ENCODE data around the gene NR1I2.

GRCh38 chr3:119762876-119763275 is 19.0 kb upstream of the NR1I2 start:
- TF ChIP-seq, protein P1, sequence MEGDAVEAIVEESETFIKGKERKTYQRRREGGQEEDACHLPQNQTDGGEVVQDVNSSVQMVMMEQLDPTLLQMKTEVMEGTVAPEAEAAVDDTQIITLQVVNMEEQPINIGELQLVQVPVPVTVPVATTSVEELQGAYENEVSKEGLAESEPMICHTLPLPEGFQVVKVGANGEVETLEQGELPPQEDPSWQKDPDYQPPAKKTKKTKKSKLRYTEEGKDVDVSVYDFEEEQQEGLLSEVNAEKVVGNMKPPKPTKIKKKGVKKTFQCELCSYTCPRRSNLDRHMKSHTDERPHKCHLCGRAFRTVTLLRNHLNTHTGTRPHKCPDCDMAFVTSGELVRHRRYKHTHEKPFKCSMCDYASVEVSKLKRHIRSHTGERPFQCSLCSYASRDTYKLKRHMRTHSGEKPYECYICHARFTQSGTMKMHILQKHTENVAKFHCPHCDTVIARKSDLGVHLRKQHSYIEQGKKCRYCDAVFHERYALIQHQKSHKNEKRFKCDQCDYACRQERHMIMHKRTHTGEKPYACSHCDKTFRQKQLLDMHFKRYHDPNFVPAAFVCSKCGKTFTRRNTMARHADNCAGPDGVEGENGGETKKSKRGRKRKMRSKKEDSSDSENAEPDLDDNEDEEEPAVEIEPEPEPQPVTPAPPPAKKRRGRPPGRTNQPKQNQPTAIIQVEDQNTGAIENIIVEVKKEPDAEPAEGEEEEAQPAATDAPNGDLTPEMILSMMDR (IDR thresholded peaks at IDR 0.05; ENCODE audit: poor library complexity, severe bottlenecking): no peak
- TF ChIP-seq EP300 (conservative IDR thresholded peaks at IDR 0.05; ENCODE audit: poor library complexity, severe bottlenecking) (no peak), EZH2 (IDR thresholded peaks at IDR 0.05; ENCODE audit: borderline replicate concordance, insufficient read depth, low read length, poor library complexity, severe bottlenecking) (no peak), MXI1 (conservative IDR thresholded peaks at IDR 0.05; ENCODE audit: poor library complexity, severe bottlenecking) (no peak), TAF1 (IDR thresholded peaks at IDR 0.05; ENCODE audit: low read depth) (no peak)
- TF ChIP-seq, protein P2, sequence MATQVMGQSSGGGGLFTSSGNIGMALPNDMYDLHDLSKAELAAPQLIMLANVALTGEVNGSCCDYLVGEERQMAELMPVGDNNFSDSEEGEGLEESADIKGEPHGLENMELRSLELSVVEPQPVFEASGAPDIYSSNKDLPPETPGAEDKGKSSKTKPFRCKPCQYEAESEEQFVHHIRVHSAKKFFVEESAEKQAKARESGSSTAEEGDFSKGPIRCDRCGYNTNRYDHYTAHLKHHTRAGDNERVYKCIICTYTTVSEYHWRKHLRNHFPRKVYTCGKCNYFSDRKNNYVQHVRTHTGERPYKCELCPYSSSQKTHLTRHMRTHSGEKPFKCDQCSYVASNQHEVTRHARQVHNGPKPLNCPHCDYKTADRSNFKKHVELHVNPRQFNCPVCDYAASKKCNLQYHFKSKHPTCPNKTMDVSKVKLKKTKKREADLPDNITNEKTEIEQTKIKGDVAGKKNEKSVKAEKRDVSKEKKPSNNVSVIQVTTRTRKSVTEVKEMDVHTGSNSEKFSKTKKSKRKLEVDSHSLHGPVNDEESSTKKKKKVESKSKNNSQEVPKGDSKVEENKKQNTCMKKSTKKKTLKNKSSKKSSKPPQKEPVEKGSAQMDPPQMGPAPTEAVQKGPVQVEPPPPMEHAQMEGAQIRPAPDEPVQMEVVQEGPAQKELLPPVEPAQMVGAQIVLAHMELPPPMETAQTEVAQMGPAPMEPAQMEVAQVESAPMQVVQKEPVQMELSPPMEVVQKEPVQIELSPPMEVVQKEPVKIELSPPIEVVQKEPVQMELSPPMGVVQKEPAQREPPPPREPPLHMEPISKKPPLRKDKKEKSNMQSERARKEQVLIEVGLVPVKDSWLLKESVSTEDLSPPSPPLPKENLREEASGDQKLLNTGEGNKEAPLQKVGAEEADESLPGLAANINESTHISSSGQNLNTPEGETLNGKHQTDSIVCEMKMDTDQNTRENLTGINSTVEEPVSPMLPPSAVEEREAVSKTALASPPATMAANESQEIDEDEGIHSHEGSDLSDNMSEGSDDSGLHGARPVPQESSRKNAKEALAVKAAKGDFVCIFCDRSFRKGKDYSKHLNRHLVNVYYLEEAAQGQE (IDR thresholded peaks at IDR 0.05; ENCODE audit: borderline replicate concordance): no peak
